NCI-H1694 (cell line): ENCODE measurements around the gene MAP3K15.
A peak's percentile ranks its signal among the peaks of the same experiment; 100 is the strongest.

Experiments used
- DNase-seq: peaks from one replicate; lab custom pipeline; 2025; lab: John Stamatoyannopoulos, UW

MAP3K15 gene

GRCh38 chrX:19343535-19344408, 171.5 kb downstream of the MAP3K15 start, which contains the start of gene PDHA1:
Gene PDHA1 (plus strand): TSS chrX:19343927. CDS start chrX:19344038, 111 bp downstream.
- DNase-seq, result peak; percentile 65

GRCh38 chrX:19343085-19343534, 172.2 kb downstream of the MAP3K15 start:
- no peak for DNase-seq

GRCh38 chrX:19342331-19342906, 172.9 kb downstream of the MAP3K15 start:
- DNase-seq, result no peak

- DNase-seq, result no peak
Measured at GRCh38 chrX:19334945-19335626, 180.2 kb downstream of the MAP3K15 start.

GRCh38 chrX:19332983-19333382, 182.3 kb downstream of the MAP3K15 start:
- peak; percentile 3 for DNase-seq

GRCh38 chrX:19331831-19332230, 183.5 kb downstream of the MAP3K15 start:
- no peak for DNase-seq

- no peak for DNase-seq
Measured at GRCh38 chrX:19326567-19326966, 188.7 kb downstream of the MAP3K15 start.
